Measurements from ENCODE around the gene ULBP1.

DNA sequence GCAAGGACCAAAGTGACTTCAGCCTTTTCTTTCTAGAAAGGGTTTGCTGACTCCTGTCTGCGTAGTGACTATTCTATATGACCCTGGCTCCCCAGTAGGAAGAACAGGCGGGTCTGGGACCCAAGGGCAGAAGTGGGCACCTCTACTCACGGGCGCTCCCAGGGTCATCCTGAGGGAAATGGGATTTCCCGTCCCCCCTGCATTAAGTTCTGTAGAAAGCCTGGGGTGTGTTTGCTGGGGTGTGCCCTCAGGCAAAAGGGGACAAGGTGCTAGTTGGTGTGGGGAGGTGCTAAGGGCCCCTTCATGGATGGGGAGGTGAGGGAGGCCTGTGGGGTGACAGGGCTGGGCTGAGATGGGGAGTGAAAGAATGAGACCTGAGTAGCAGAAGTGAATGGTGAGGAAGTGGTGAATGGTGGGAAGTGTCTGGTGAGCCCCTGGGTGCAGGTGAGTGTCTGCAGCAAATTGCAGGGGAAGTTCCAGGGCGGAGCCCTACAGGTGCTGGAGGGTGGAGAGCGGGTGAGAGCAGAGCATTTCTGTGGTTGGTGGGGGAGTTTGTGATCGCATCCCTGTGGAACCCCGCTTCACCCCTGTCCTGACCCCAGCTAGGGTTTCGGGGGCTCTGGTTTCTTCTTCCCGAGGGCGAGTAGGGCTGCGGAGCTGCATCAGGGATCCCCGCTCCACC is 40.5 kb downstream of the ULBP1 start:
- no peak for TF ChIP-seq POLR2A (IDR thresholded peaks at IDR 0.05)
- TF ChIP-seq, protein P1, sequence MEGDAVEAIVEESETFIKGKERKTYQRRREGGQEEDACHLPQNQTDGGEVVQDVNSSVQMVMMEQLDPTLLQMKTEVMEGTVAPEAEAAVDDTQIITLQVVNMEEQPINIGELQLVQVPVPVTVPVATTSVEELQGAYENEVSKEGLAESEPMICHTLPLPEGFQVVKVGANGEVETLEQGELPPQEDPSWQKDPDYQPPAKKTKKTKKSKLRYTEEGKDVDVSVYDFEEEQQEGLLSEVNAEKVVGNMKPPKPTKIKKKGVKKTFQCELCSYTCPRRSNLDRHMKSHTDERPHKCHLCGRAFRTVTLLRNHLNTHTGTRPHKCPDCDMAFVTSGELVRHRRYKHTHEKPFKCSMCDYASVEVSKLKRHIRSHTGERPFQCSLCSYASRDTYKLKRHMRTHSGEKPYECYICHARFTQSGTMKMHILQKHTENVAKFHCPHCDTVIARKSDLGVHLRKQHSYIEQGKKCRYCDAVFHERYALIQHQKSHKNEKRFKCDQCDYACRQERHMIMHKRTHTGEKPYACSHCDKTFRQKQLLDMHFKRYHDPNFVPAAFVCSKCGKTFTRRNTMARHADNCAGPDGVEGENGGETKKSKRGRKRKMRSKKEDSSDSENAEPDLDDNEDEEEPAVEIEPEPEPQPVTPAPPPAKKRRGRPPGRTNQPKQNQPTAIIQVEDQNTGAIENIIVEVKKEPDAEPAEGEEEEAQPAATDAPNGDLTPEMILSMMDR (IDR thresholded peaks at IDR 0.05) = no peak
